ENCODE data around the gene SMYD5. TPM values are rescaled to one million over a fixed set of nuclear protein-coding genes. Genes with fewer than 3 reads are reported as not detected.
A peak's percentile ranks its signal among the peaks of the same experiment; 100 is the strongest.

Gene SMYD5
- total RNA-seq, 1 experiment from 2014 or later, result 49.4 TPM

DNA sequence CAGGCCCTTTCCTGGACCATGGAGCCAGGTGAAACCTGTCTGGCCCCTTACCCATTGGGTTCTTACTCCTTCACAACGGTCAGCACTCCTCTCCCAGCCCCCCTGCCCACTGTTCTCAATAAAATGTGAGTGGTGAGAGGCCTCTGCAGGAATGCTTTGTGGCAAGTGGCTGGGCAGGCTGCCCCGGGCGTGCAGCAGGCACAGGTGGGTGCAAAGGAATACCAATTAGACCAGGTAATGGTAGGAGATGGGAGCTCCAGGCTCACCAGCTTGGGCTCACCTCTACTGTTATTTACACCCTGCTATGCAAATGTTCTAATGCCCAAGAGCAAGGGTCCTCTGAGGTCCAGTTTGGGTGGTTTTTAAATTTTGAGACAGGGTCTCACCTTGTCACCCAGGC lies 13.0 kb downstream of the SMYD5 start:
- DNase-seq (no peak), ATAC-seq (no peak)
- no peaks in the 10 kb centered on the region for H3K9me2 ChIP-seq (replicated peaks; ENCODE audit: low read length)
- POLR2A ChIA-PET (ENCODE audit: unreplicated experiment), result no interaction called here
- H3K79me2 ChIP-seq (ENCODE audit: low read length), result no peaks in the 10 kb centered on the region
- H3K4me2 ChIP-seq (ENCODE audit: low read length), result no peak overlapping the region
- intact Hi-C loops (cut with micrococcal nuclease), result no loop called here
- H3K27me3 ChIP-seq (ENCODE audit: low read length), result no peaks in the 10 kb centered on the region
- H2AFZ ChIP-seq (ENCODE audit: low read length), result no peak overlapping the region
- H3K4me1 ChIP-seq (ENCODE audit: insufficient read depth, low read length), result no peaks in the 10 kb centered on the region
- CTCF ChIA-PET, result no interaction called here
- peaks cover 13% of the 10 kb centered on the region; the same call in 1 of the 2 replicates for H3K36me3 ChIP-seq (ENCODE audit: low read depth, low read length)
- H3K9me3 ChIP-seq (ENCODE audit: low read length), result no peaks in the 10 kb centered on the region
- no peaks in the 10 kb centered on the region for H3F3A ChIP-seq (ENCODE audit: low read length, unreplicated experiment)
- H3K27ac ChIP-seq (ENCODE audit: low read length), result no peak overlapping the region
- H3K4me3 ChIP-seq (ENCODE audit: low read length), result no peak overlapping the region
- BruUV-seq (replicated peaks), result no TSS peak
- TF ChIP-seq CTCF (conservative IDR thresholded peaks at IDR 0.05; ENCODE audit: low read depth, low read length) (no peak), EZH2phosphoT487 (IDR thresholded peaks at IDR 0.05; ENCODE audit: borderline replicate concordance, low read length) (no peak), EZH2 (IDR thresholded peaks at IDR 0.05; ENCODE audit: low read length, unreplicated experiment) (no peak)
- no peak overlapping the region for H3K9ac ChIP-seq (ENCODE audit: low read length)
- no peaks in the 10 kb centered on the region for H4K20me1 ChIP-seq (ENCODE audit: low read length)

GRCh38 chr2:73228631-73229030 lies 14.6 kb downstream of the SMYD5 start:
- CTCF ChIA-PET, result no interaction called here
- no peaks in the 10 kb centered on the region for H3F3A ChIP-seq (ENCODE audit: low read length, unreplicated experiment)
- no peak overlapping the region for H3K27ac ChIP-seq (ENCODE audit: low read length)
- no peaks in the 10 kb centered on the region for H4K20me1 ChIP-seq (ENCODE audit: low read length)
- BruUV-seq (replicated peaks), result no TSS peak
- no peak for DNase-seq
- no peaks in the 10 kb centered on the region for H3K9me2 ChIP-seq (replicated peaks; ENCODE audit: low read length)
- intact Hi-C loops (cut with micrococcal nuclease), result no loop called here
- H3K4me1 ChIP-seq (ENCODE audit: insufficient read depth, low read length), result peaks cover 5% of the 10 kb centered on the region; the same call in 1 of the 2 replicates
- H3K9me3 ChIP-seq (ENCODE audit: low read length), result no peaks in the 10 kb centered on the region
- ATAC-seq, result no peak
- H3K9ac ChIP-seq (ENCODE audit: low read length), result no peak overlapping the region
- TF ChIP-seq EZH2phosphoT487 (IDR thresholded peaks at IDR 0.05; ENCODE audit: borderline replicate concordance, low read length) (no peak), CTCF (conservative IDR thresholded peaks at IDR 0.05; ENCODE audit: low read depth, low read length) (no peak), EZH2 (IDR thresholded peaks at IDR 0.05; ENCODE audit: low read length, unreplicated experiment) (no peak)
- H2AFZ ChIP-seq (ENCODE audit: low read length), result no peak overlapping the region
- H3K36me3 ChIP-seq (ENCODE audit: low read depth, low read length), result peaks cover 6% of the 10 kb centered on the region; the same call in 1 of the 2 replicates
- POLR2A ChIA-PET (ENCODE audit: unreplicated experiment), result no interaction called here
- H3K79me2 ChIP-seq (ENCODE audit: low read length), result peaks cover 6% of the 10 kb centered on the region; the same call in 1 of the 2 replicates
- no peak overlapping the region for H3K4me3 ChIP-seq (ENCODE audit: low read length)
- H3K27me3 ChIP-seq (ENCODE audit: low read length), result no peaks in the 10 kb centered on the region
- no peak overlapping the region for H3K4me2 ChIP-seq (ENCODE audit: low read length)

- no peak for TF ChIP-seq EZH2phosphoT487 (IDR thresholded peaks at IDR 0.05; ENCODE audit: borderline replicate concordance, low read length)
- no peak; the same call in 1 of the 2 replicates for TF ChIP-seq CTCF (conservative IDR thresholded peaks at IDR 0.05; ENCODE audit: low read depth, low read length)
- TF ChIP-seq EZH2 (IDR thresholded peaks at IDR 0.05; ENCODE audit: low read length, unreplicated experiment), result no peak
- H3K9me2 ChIP-seq (replicated peaks; ENCODE audit: low read length), result no peaks in the 10 kb centered on the region
- ATAC-seq (peak; percentile 8; the same call in 1 of the 2 replicates), DNase-seq (peak; percentile 13)
- H3K27ac ChIP-seq (ENCODE audit: low read length), result no peak overlapping the region
- H3K27me3 ChIP-seq (ENCODE audit: low read length), result no peaks in the 10 kb centered on the region
- peaks cover 5% of the 10 kb centered on the region; the same call in 1 of the 2 replicates for H3K36me3 ChIP-seq (ENCODE audit: low read depth, low read length)
- H3K79me2 ChIP-seq (ENCODE audit: low read length), result peaks cover 44% of the 10 kb centered on the region
- no peaks in the 10 kb centered on the region for H3F3A ChIP-seq (ENCODE audit: low read length, unreplicated experiment)
- peak overlapping the region; percentile 94 for H3K4me3 ChIP-seq (ENCODE audit: low read length)
- ChIA-PET POLR2A (ENCODE audit: unreplicated experiment) (interaction anchor here (0.6 kb wide), 1 partner anchor 136 kb away, joined by 4 read pairs; no protein-coding TSS in a partner anchor), CTCF (interaction anchor here (1.2 kb wide), 1 partner anchor 20 kb away, joined by 3 read pairs; no protein-coding TSS in a partner anchor)
- peaks cover 29% of the 10 kb centered on the region for H4K20me1 ChIP-seq (ENCODE audit: low read length)
- intact Hi-C loops (cut with micrococcal nuclease), result loop anchor here (1.0 kb wide), 1 partner anchor 18 kb away; the partner anchor contains the start of gene SMYD5
- H2AFZ ChIP-seq (ENCODE audit: low read length), result peak overlapping the region; percentile 96
- H3K9me3 ChIP-seq (ENCODE audit: low read length), result no peaks in the 10 kb centered on the region
- H3K4me1 ChIP-seq (ENCODE audit: insufficient read depth, low read length), result peaks cover 15% of the 10 kb centered on the region
- peak overlapping the region; percentile 99 for H3K4me2 ChIP-seq (ENCODE audit: low read length)
- TSS peak; percentile 38 for BruUV-seq (replicated peaks)
- H3K9ac ChIP-seq (ENCODE audit: low read length), result peak overlapping the region; percentile 72
Observed at GRCh38 chr2:73232403-73233153, 18.5 kb downstream of the SMYD5 start.
